ENCODE results near the gene FEN1. TPM values are rescaled to one million over a fixed set of nuclear protein-coding genes. Genes with fewer than 3 reads are reported as not detected.

FEN1 gene
- polyA plus RNA-seq, 2 of the 4 experiments (the other 2 are of a cell fraction): 38.4 to 105 TPM

DNA sequence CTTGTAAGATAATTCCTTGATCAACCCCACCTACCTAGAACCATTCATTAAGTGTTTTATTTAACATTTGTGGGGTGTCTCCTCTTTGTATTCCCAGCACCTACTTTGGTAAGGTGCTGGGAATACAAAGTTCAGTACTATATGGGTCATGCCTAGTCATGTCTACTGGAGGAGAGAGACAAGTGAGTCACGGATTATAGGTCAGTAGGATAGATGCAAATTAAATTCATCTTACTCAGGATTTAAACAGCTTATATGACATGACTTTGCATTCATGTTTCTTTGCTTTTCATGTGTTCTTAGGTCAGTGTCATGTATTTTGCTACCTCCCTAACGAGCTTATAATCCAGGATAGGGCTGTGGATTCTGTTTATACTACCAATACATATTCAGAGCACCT, 27.5 kb downstream of the FEN1 start:
- no peaks in the 10 kb centered on the region for H3K9me3 ChIP-seq
- H3K27ac ChIP-seq: peak overlapping the region; percentile 83 to 85
- ChIA-PET CTCF (interaction anchor here (1.1 to 4.3 kb wide), 6 partner anchors 8 to 288 kb away, joined by 3 to 33 read pairs (median 6); partner anchors contain the start of gene FADS2), POLR2A (no interaction called here)
- H3K4me3 ChIP-seq: no peak overlapping the region
- no peak for FAIRE-seq
- 52% methylated on average over 2 of the region's 2 CpGs for WGBS (ENCODE audit: missing lambda C conversion rate)
- peak overlapping the region; percentile 58 for H3K4me2 ChIP-seq
- no peak for ATAC-seq
- H3K4me1 ChIP-seq: peaks cover 37% of the 10 kb centered on the region
- TF ChIP-seq MAFK (IDR thresholded peaks at IDR 0.05; ENCODE audit: partially characterized antibody) (peak; percentile 93), FOSL2 (IDR thresholded peaks at IDR 0.05) (no peak), FOSL2 (CRISPR knock-in tag; IDR thresholded peaks at IDR 0.05) (peak; percentile 64), EHF (CRISPR knock-in tag; IDR thresholded peaks at IDR 0.05) (no peak), NFE2L2 (conservative IDR thresholded peaks at IDR 0.05; ENCODE audit: low read length) (peak; percentile 67)
- peak; percentile 55 to 66 for DNase-seq (ENCODE audit: low read depth in 1 of 2, low spot score in 1 of 2)

DNA sequence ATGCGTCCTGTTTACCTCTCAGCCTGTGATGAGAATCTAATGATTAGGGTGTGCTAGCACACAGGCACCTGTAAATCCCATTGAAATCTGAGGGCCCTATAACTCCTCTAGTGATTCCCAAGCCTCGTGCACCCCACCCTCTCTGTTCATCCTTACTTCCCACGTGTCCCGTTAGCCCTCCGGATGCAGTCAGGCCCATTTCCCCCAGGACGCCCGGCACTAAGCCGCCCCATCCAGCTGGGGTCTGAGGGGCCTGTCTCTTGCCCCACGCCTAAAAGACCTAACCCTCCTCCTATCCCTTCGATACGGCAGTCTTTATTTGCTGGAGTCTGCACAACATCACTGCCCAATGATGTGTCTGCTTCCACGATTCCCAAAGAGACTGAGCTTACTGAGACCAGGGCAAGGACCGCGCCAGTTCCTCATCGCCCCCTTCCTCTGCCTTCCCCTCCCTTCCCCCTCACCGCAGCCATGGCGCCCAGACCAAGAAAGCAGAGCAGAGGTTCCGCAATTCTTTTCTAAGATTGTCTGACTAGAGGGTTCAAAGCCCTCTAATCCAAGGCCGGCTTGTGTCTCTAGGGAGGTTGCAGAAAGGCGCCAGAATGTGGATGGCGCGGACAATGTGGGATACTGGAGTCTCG, 34.3 kb downstream of the FEN1 start:
- no peak for DNase-seq (ENCODE audit: low read depth in 1 of 2, low spot score in 1 of 2)
- H3K27ac ChIP-seq: peak overlapping the region; percentile 96 to 100
- H3K4me2 ChIP-seq: peak overlapping the region; percentile 100
- no peak; a peak in 1 of 6 replicates for ATAC-seq
- POLR2A ChIA-PET: interaction anchor here (1.1 to 3.7 kb wide), 2 partner anchors 10 to 43 kb away, joined by 4 to 71 read pairs; partner anchors contain the start of gene FADS1
- H3K4me1 ChIP-seq: peaks cover 36% of the 10 kb centered on the region
- WGBS (ENCODE audit: missing lambda C conversion rate): 68% methylated on average over 22 of the region's 23 CpGs
- TF ChIP-seq POLR2A (IDR thresholded peaks at IDR 0.05; ENCODE audit: low read length) (0 out of 2 replicates have a peak, but pooled peaks have one; percentile 22), CHD4 (IDR thresholded peaks at IDR 0.05; ENCODE audit: borderline replicate concordance) (no peak), HOXA7 (CRISPR knock-in tag; IDR thresholded peaks at IDR 0.05) (0 out of 2 replicates have a peak, but pooled peaks have one; percentile 41)
- CTCF ChIA-PET: interaction anchor here (0.7 to 5.6 kb wide), 4 partner anchors 9 to 72 kb away, joined by 3 to 51 read pairs (median 12); no protein-coding TSS in a partner anchor
- FAIRE-seq: no peak
- H3K4me3 ChIP-seq: peak overlapping the region; percentile 100
- no peaks in the 10 kb centered on the region for H3K9me3 ChIP-seq

DNA sequence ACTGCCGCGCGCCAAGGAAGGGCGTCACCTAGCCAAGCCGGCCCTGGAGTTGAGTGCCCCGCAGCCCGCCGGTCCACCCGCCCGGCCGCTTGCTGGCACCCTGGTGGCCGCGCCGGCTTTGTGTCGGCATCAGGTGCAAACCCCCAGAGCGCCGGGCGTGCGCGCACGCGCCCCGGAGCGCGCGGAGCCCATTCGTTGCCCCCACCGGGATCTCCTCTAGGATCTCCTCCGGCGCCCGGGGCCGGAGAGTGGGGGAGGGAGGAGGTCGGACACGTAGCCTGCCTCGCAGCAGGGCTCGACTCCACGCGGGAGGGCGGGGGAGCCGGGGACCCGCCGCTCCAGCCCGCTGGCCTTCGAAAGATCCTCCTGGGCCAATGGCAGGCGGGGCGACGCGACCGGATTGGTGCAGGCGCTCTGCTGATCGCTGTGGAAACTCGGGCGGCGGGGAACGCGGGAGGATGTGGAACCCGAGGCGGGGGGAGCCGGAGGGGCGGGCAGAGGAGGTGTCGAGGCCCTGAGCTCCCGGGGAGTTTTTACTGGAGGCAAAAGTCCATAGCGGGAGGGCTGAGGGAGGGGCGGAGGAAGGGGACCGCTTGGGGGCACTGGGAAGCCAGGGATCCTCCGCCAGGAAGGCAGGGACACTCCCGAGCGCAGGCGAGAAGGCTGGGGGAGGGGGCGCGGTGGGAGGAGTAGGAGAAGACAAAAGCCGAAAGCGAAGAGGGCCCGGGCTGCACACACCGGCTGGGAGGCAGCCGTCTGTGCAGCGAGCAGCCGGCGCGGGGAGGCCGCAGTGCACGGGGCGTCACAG, 35.1 kb downstream of the FEN1 start, which contains the start of gene FADS2:
Gene FADS2, plus strand, starts transcription at position 730 of the 808 bp plus-strand sequence. CDS start 91 bp downstream, outside the sequence.
- no peaks in the 10 kb centered on the region for H3K9me3 ChIP-seq
- FAIRE-seq (no peak), DNase-seq (ENCODE audit: low read depth in 1 of 2, low spot score in 1 of 2) (peak; percentile 87 to 93), ATAC-seq (peak; percentile 81 to 90)
- H3K4me3 ChIP-seq: peak within 1 kb of the TSS; percentile 100
- H3K4me1 ChIP-seq: peaks cover 43% of the 10 kb centered on the region
- POLR2A ChIA-PET: interaction anchor here (0.6 to 3.7 kb wide), 5 partner anchors 11 to 42 kb away, joined by 3 to 71 read pairs (median 4); partner anchors contain the start of genes FADS1, FEN1 and TMEM258
- WGBS (ENCODE audit: missing lambda C conversion rate): 2% methylated on average over 22 of the region's 83 CpGs
- peak within 1 kb of the TSS; percentile 96 to 100 for H3K27ac ChIP-seq
- CTCF ChIA-PET: interaction anchor here (0.9 to 5.6 kb wide), 13 partner anchors 9 to 254 kb away, joined by 3 to 51 read pairs (median 11); partner anchors contain the start of gene FADS1
- peak within 1 kb of the TSS; percentile 100 for H3K4me2 ChIP-seq
- TF ChIP-seq, protein P1, sequence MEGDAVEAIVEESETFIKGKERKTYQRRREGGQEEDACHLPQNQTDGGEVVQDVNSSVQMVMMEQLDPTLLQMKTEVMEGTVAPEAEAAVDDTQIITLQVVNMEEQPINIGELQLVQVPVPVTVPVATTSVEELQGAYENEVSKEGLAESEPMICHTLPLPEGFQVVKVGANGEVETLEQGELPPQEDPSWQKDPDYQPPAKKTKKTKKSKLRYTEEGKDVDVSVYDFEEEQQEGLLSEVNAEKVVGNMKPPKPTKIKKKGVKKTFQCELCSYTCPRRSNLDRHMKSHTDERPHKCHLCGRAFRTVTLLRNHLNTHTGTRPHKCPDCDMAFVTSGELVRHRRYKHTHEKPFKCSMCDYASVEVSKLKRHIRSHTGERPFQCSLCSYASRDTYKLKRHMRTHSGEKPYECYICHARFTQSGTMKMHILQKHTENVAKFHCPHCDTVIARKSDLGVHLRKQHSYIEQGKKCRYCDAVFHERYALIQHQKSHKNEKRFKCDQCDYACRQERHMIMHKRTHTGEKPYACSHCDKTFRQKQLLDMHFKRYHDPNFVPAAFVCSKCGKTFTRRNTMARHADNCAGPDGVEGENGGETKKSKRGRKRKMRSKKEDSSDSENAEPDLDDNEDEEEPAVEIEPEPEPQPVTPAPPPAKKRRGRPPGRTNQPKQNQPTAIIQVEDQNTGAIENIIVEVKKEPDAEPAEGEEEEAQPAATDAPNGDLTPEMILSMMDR (IDR thresholded peaks at IDR 0.05): peak; percentile 8; the same call in 1 of the 3 replicates
- TF ChIP-seq, protein P2, sequence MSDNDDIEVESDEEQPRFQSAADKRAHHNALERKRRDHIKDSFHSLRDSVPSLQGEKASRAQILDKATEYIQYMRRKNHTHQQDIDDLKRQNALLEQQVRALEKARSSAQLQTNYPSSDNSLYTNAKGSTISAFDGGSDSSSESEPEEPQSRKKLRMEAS (IDR thresholded peaks at IDR 0.05): peak; percentile 85
- 0 out of 2 replicates have a peak, but pooled peaks have one; percentile 60 for TF ChIP-seq HOXB5 (CRISPR knock-in tag; IDR thresholded peaks at IDR 0.05)
- TF ChIP-seq, protein P3, sequence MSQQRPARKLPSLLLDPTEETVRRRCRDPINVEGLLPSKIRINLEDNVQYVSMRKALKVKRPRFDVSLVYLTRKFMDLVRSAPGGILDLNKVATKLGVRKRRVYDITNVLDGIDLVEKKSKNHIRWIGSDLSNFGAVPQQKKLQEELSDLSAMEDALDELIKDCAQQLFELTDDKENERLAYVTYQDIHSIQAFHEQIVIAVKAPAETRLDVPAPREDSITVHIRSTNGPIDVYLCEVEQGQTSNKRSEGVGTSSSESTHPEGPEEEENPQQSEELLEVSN (IDR thresholded peaks at IDR 0.05; ENCODE audit: borderline replicate concordance, low read depth): peak; percentile 88
- TF ChIP-seq POLR2A (IDR thresholded peaks at IDR 0.05; ENCODE audit: low read length): peak; percentile 98
- TF ChIP-seq NFE2L2 (conservative IDR thresholded peaks at IDR 0.05; ENCODE audit: low read length): no peak
- TF ChIP-seq ZC3H11A (IDR thresholded peaks at IDR 0.05): no peak
- no peak for TF ChIP-seq BHLHE40 (IDR thresholded peaks at IDR 0.05; ENCODE audit: low read depth, low read length)
- 0 out of 2 replicates have a peak, but pooled peaks have one; percentile 40 for TF ChIP-seq RARB (CRISPR knock-in tag; IDR thresholded peaks at IDR 0.05)
- TF ChIP-seq, protein P4, sequence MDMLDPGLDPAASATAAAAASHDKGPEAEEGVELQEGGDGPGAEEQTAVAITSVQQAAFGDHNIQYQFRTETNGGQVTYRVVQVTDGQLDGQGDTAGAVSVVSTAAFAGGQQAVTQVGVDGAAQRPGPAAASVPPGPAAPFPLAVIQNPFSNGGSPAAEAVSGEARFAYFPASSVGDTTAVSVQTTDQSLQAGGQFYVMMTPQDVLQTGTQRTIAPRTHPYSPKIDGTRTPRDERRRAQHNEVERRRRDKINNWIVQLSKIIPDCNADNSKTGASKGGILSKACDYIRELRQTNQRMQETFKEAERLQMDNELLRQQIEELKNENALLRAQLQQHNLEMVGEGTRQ (IDR thresholded peaks at IDR 0.05): no peak
- no peak for TF ChIP-seq CBX2 (IDR thresholded peaks at IDR 0.05; ENCODE audit: borderline replicate concordance, low read depth)
- no peak for TF ChIP-seq ZFP36 (IDR thresholded peaks at IDR 0.05; ENCODE audit: borderline replicate concordance, partially characterized antibody)
- peak; percentile 86 for TF ChIP-seq TFCP2L1 (CRISPR knock-in tag; IDR thresholded peaks at IDR 0.05)
- TF ChIP-seq NPAS2 (CRISPR knock-in tag; IDR thresholded peaks at IDR 0.05; ENCODE audit: borderline replicate concordance): no peak
- TF ChIP-seq NR3C1 (IDR thresholded peaks at IDR 0.05): no peak
- TF ChIP-seq, protein P5, sequence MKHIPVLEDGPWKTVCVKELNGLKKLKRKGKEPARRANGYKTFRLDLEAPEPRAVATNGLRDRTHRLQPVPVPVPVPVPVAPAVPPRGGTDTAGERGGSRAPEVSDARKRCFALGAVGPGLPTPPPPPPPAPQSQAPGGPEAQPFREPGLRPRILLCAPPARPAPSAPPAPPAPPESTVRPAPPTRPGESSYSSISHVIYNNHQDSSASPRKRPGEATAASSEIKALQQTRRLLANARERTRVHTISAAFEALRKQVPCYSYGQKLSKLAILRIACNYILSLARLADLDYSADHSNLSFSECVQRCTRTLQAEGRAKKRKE (CRISPR knock-in tag; IDR thresholded peaks at IDR 0.05; ENCODE audit: low read depth): peak; percentile 80
- TF ChIP-seq MYC (IDR thresholded peaks at IDR 0.05; ENCODE audit: borderline replicate concordance, low read length): no peak
- no peak; the same call in 1 of the 2 replicates for TF ChIP-seq EHF (CRISPR knock-in tag; IDR thresholded peaks at IDR 0.05)
- no peak for TF ChIP-seq FOSB (CRISPR knock-in tag; IDR thresholded peaks at IDR 0.05)
- TF ChIP-seq RAD21 (conservative IDR thresholded peaks at IDR 0.05 in 1 of 2, IDR thresholded peaks at IDR 0.05 in 1 of 2): peak; percentile 26 to 29; a peak in 2 of 5 replicates
- no peak for TF ChIP-seq CHD2 (IDR thresholded peaks at IDR 0.05; ENCODE audit: low read length, partially characterized antibody)
- no peak for TF ChIP-seq KDM5A (IDR thresholded peaks at IDR 0.05)

All from A549 (cell line).